ENCODE results near the gene CCT5. TPM values are rescaled to one million over a fixed set of nuclear protein-coding genes. Genes with fewer than 3 reads are reported as not detected.
A peak's percentile ranks its signal among the peaks of the same experiment; 100 is the strongest.
"Not testable (repeated sequence)": the region's sequence is repeated elsewhere in the genome, so short reads cannot be mapped to it uniquely, and the experiment has no call there.

The CCT5 gene
- total RNA-seq, 4 donors from 2014 or later, result 65.8 to 154 (median 142) TPM

GRCh38 chr5:10306806-10307205 lies 56.7 kb downstream of the CCT5 start:
- H3K27ac ChIP-seq, result peak overlapping the region; percentile 71
- H3K4me1 ChIP-seq, result peaks cover 28% of the 10 kb centered on the region
- TF ChIP-seq POLR2AphosphoS5 (IDR thresholded peaks at IDR 0.05) (no peak), CTCF (IDR thresholded peaks at IDR 0.05) (no peak), POLR2A (IDR thresholded peaks at IDR 0.05) (no peak), EP300 (IDR thresholded peaks at IDR 0.05) (no peak)
- WGBS, result 61% methylated on average over 8 of the region's 8 CpGs
- no peak for DNase-seq (ENCODE audit: low spot score in 2 of 2)
- peak overlapping the region; percentile 58 for H3K4me3 ChIP-seq
- H3K27me3 ChIP-seq, result no peaks in the 10 kb centered on the region
- no peaks in the 10 kb centered on the region for H3K36me3 ChIP-seq
- no peaks in the 10 kb centered on the region for H3K9me3 ChIP-seq

- no peak for TF ChIP-seq EP300 (IDR thresholded peaks at IDR 0.05)
- TF ChIP-seq CTCF (IDR thresholded peaks at IDR 0.05), result no peak
- TF ChIP-seq POLR2A (IDR thresholded peaks at IDR 0.05), result no peak
- H3K4me1 ChIP-seq, result peaks cover 24% of the 10 kb centered on the region
- no peaks in the 10 kb centered on the region for H3K36me3 ChIP-seq
- H3K4me3 ChIP-seq, result peak within 1 kb of the TSS; percentile 58
- no peaks in the 10 kb centered on the region for H3K9me3 ChIP-seq
- 4% methylated on average over 56 of the region's 56 CpGs for WGBS
- peak in 1 of 2 donors; percentile 71 for DNase-seq (ENCODE audit: low spot score in 2 of 2)
- H3K27me3 ChIP-seq, result no peaks in the 10 kb centered on the region
- H3K27ac ChIP-seq, result peak within 1 kb of the TSS; percentile 71
Measured at GRCh38 chr5:10307206-10308148, 57.4 kb downstream of the CCT5 start, which contains the start of gene CMBL. CMBL (minus strand) TSS chr5:10307902; CDS start chr5:10290762, 17,140 bp downstream.

- H3K4me3 ChIP-seq, result no peak overlapping the region
- H3K27ac ChIP-seq, result no peak overlapping the region
- H3K4me1 ChIP-seq, result peaks cover 24% of the 10 kb centered on the region
- no peaks in the 10 kb centered on the region for H3K36me3 ChIP-seq
- H3K27me3 ChIP-seq, result no peaks in the 10 kb centered on the region
- no peaks in the 10 kb centered on the region for H3K9me3 ChIP-seq
- DNase-seq (ENCODE audit: low spot score in 2 of 2), result no peak
- WGBS, result 85% methylated on average over 6 of the region's 6 CpGs
- no peak for TF ChIP-seq POLR2AphosphoS5 (IDR thresholded peaks at IDR 0.05)
- TF ChIP-seq POLR2A (IDR thresholded peaks at IDR 0.05), result no peak
- TF ChIP-seq CTCF (IDR thresholded peaks at IDR 0.05), result no peak
- no peak for TF ChIP-seq EP300 (IDR thresholded peaks at IDR 0.05)
Measured at GRCh38 chr5:10308844-10309243, 58.8 kb downstream of the CCT5 start.

GRCh38 chr5:10310066-10310779 lies 60.1 kb downstream of the CCT5 start:
- no peak for DNase-seq (ENCODE audit: low spot score in 2 of 2)
- WGBS, result 47% methylated on average over 8 of the region's 8 CpGs
- TF ChIP-seq EP300 (IDR thresholded peaks at IDR 0.05) (no peak), CTCF (IDR thresholded peaks at IDR 0.05) (no peak), POLR2A (IDR thresholded peaks at IDR 0.05) (no peak), POLR2AphosphoS5 (IDR thresholded peaks at IDR 0.05) (no peak)
- H3K4me3 ChIP-seq, result no peak overlapping the region
- peaks cover 24% of the 10 kb centered on the region for H3K4me1 ChIP-seq
- no peaks in the 10 kb centered on the region for H3K36me3 ChIP-seq
- H3K27me3 ChIP-seq, result no peaks in the 10 kb centered on the region
- H3K27ac ChIP-seq, result no peak overlapping the region
- H3K9me3 ChIP-seq, result no peaks in the 10 kb centered on the region

GRCh38 chr5:10310835-10311570 lies 60.9 kb downstream of the CCT5 start:
- H3K36me3 ChIP-seq; H3K9me3 ChIP-seq; H3K4me3 ChIP-seq; H3K27me3 ChIP-seq; H3K27ac ChIP-seq; DNase-seq (ENCODE audit: low spot score in 2 of 2): not testable (repeated sequence)
- peaks cover 24% of the 10 kb centered on the region for H3K4me1 ChIP-seq
- 83% methylated on average over 8 of the region's 8 CpGs for WGBS
